KBM-7 (cell line): ENCODE results near the gene ZNF841.
A peak's percentile ranks its signal among the peaks of the same experiment; 100 is the strongest.
"Not testable (repeated sequence)": the region's sequence is repeated elsewhere in the genome, so short reads cannot be mapped to it uniquely, and the experiment has no call there.

Source experiments
- DNase-seq: peaks from one replicate; pipeline ENCODE4 v3.0.0-alpha.2; 2015
- in situ Hi-C: fragments of 300-500 bp; cut with MboI; formaldehyde crosslinking; loops from 2 replicates; pipeline ENCODE4 v1.14.3; 2020; ENCODE audit warnings: low sequenced_read_pairs, low pct_unique_long_range_greater_than_20kb, mixed read lengths

The ZNF841 gene

GRCh38 chr19:52086481-52086880, 9.1 kb downstream of the ZNF841 start:
- DNase-seq = no peak
- in situ Hi-C loops = no loop called here

DNA sequence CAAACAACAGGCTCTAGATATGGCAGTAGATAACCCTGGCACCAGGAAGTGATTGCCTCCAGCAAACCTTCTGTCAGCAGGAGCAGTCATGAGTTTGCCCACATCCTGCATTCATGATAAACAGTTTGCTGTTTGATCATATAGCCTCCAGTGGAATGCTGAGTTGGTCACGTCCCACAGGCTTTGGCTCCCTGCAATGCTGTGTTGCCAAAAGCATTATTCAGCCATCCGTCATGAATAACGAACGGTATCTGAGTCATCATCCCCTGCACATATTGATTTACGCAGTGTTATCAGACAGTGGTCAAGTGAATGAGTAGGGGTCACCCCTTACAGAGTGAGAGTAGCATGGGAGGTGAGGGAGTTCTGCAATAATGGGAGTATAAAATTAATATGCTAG, 25.1 kb downstream of the ZNF841 start:
- in situ Hi-C loops = no loop called here
- DNase-seq = no peak

DNA sequence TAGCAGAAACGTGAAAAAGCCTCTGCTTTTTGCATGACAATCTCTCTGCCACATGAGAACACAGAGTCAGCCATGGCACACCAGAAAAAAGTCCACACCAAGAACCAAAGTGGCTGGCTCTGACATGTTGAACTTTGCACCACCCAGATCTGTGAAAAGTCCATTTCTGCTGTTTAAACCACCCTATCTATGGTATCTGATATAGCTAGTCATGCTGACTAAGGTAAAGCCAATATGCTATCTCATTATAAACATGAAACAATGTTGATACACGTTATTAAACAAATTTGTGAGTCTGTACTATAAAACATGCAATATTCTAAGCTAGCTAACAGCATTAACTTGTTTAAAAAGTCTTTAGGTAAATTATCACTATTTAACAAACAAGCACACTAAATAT, 25.9 kb downstream of the ZNF841 start:
- no peak for DNase-seq
- in situ Hi-C loops = no loop called here

GRCh38 chr19:52066258-52066863, 29.2 kb downstream of the ZNF841 start:
- DNase-seq = no peak
- in situ Hi-C loops = no loop called here

- no peak for DNase-seq
- in situ Hi-C loops = no loop called here
Observed at GRCh38 chr19:52065399-52065798, 30.2 kb downstream of the ZNF841 start.

DNA sequence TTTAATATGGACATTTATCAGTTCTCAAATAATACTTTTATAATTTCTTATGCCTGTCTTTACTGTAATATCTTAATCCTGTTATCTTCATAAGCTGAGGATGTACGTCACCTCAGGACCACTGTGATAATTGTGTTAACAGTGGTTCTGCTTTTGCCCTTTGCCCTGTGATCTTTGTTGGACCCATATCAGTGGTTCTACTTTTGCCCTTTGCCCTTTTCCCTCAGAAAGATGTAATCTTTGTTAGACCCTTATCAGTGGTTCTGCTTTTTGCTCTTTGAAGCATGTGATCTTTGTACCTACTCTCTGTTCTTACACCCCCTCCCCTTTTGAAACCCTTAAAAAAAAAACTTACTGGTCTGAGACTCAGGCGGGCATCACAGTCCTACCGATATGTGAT, 39.1 kb downstream of the ZNF841 start:
- DNase-seq, in situ Hi-C loops: not testable (repeated sequence)

- in situ Hi-C loops, DNase-seq: not testable (repeated sequence)
Observed at GRCh38 chr19:52051736-52052135, 43.8 kb downstream of the ZNF841 start.

- DNase-seq = peak; percentile 96
- in situ Hi-C loops = no loop called here
Observed at GRCh38 chr19:52048555-52049501, 46.7 kb downstream of the ZNF841 start, which contains the start of gene ZNF432. Gene ZNF432 (minus strand): TSS chr19:52048838. CDS start chr19:52046868, 1,970 bp downstream.

- no peak for DNase-seq
- in situ Hi-C loops = no loop called here
Observed at GRCh38 chr19:52039169-52039568, 56.4 kb downstream of the ZNF841 start.

GRCh38 chr19:52034051-52034728, 61.4 kb downstream of the ZNF841 start:
- DNase-seq = no peak
- in situ Hi-C loops = no loop called here

DNA sequence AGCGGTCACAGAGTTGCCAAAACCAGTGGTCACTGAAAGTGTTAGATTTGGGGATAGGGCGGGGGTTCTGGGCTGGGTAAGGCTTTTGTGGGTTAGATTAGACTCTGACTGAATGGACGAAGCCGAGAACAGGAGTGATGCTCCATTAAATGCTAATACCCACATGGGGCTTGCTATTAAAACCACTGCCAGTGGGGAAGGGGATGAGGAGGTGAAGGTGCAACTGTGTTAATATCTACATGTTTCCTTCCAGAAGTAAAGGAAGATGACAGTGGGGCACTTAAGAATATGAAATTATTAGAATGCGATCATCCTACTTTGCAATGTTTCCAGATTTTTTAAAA, 66.8 kb downstream of the ZNF841 start:
- no peak for DNase-seq
- in situ Hi-C loops = no loop called here

GRCh38 chr19:52028027-52028779, 67.4 kb downstream of the ZNF841 start, which contains the start of gene ZNF614:
Gene ZNF614 (minus strand): TSS chr19:52028379. CDS start chr19:52025745, 2,634 bp downstream.
- DNase-seq = peak; percentile 90
- in situ Hi-C loops = no loop called here

DNA sequence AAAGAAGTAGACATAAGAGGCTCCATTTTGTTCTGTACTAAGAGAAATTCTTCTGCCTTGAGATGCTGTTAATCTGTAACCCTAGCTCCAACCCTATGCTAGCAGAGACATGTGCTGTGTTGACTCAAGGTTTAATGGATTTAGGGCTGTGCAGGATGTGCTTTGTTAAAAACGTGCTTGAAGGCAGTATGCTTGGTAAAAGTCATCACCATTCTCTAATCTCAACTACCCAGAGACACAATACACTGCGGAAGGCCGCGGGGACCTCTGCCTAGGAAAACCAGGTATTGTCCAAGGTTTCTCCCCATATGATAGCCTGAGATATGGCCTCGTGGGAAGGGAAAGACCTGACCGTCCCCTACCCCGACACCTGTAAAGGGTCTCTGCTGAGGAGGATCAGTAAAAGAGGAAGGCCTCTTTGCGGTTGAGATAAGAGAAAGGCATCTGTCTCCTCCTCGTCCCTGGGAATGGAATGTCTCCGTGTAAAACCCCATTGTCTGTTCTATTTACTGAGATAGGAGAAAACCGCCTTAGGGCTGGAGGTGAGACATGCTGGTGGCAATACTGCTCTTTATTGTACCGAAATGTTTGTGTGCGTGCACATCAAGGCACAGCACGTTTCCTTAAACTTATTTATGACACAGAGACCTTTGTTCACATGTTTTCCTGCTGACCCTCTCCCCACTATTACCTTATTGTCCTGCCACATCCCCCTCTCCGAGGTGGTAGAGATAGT, 69.1 kb downstream of the ZNF841 start:
- DNase-seq, in situ Hi-C loops: not testable (repeated sequence)

- DNase-seq, in situ Hi-C loops: not testable (repeated sequence)
Observed at GRCh38 chr19:52024478-52024877, 71.1 kb downstream of the ZNF841 start.

GRCh38 chr19:52022193-52022592, 73.4 kb downstream of the ZNF841 start:
- DNase-seq = no peak
- in situ Hi-C loops = no loop called here

GRCh38 chr19:52020506-52020905, 75.1 kb downstream of the ZNF841 start:
- in situ Hi-C loops = no loop called here
- no peak for DNase-seq
